Measurements from ENCODE around the gene CRACR2A. TPM values are rescaled to one million over a fixed set of nuclear protein-coding genes. Genes with fewer than 3 reads are reported as not detected.

Gene CRACR2A
- total and polyA plus RNA-seq, 2 of the 4 experiments (the other 2 are of a cell fraction): 0.54 to 0.60 TPM

GRCh38 chr12:3686463-3686862 lies 66.4 kb downstream of the CRACR2A start:
- ChIA-PET CTCF (interaction anchor here (0.7 to 1.2 kb wide), 2 partner anchors 18 to 387 kb away, joined by 3 to 4 read pairs; no protein-coding TSS in a partner anchor), POLR2A (ENCODE audit: unreplicated experiment) (no interaction called here)
- no peaks in the 10 kb centered on the region for H3K79me1 ChIP-seq (ENCODE audit: low read depth in 1 of 2, low read length in 2 of 2)
- no CpG with 5 or more reads among the region's 2 CpGs for WGBS, 2 experiments (ENCODE audit: extremely low coverage in 2 of 2, insufficient read length in 1 of 2)
- no peak overlapping the region for H4K8ac ChIP-seq (ENCODE audit: low read depth in 2 of 2, low read length in 2 of 2)
- intact Hi-C loops (cut with micrococcal nuclease): no loop called here
- no peak overlapping the region for H3K23ac ChIP-seq (ENCODE audit: low read depth, low read length)
- H2BK5ac ChIP-seq (ENCODE audit: low read depth, low read length, poor library complexity, severe bottlenecking): no peak overlapping the region
- no peaks in the 10 kb centered on the region; the same call in 1 of the 2 replicates for H3K9me3 ChIP-seq (ENCODE audit: control insufficient read depth, insufficient read depth, low read length)
- H3K9ac ChIP-seq (ENCODE audit: low read depth, low read length): no peak overlapping the region
- H3K4me3 ChIP-seq (ENCODE audit: insufficient read depth, low read depth, low read length): no peak overlapping the region
- H3K36me3 ChIP-seq (ENCODE audit: control insufficient read depth, insufficient read depth, low read length): no peaks in the 10 kb centered on the region
- H3K18ac ChIP-seq (ENCODE audit: low read depth, low read length): no peak overlapping the region
- H4K91ac ChIP-seq (ENCODE audit: insufficient read depth, low read depth, low read length): no peak overlapping the region
- H3K27me3 ChIP-seq (ENCODE audit: control insufficient read depth, insufficient read depth, low read length): peaks cover 3% of the 10 kb centered on the region
- H4K20me1 ChIP-seq (ENCODE audit: insufficient read depth, low read length): no peaks in the 10 kb centered on the region
- no peak overlapping the region for H2BK15ac ChIP-seq (ENCODE audit: low read depth, low read length)
- H3K14ac ChIP-seq (replicated peaks; ENCODE audit: low read depth, low read length): no peak overlapping the region
- H3K27ac ChIP-seq (ENCODE audit: insufficient read depth, low read length): no peak overlapping the region
- no peak overlapping the region for H2AK5ac ChIP-seq (ENCODE audit: low read depth, low read length)
- H4K5ac ChIP-seq (ENCODE audit: low read depth, low read length): no peak overlapping the region
- in situ Hi-C loops (cut with MboI; ENCODE audit: low sequenced_read_pairs): no loop called here
- DNase-seq (no peak), ATAC-seq (ENCODE audit: low read depth) (no peak)
- no TSS peak for BruUV-seq (replicated peaks)
- no peak overlapping the region for H2AK9ac ChIP-seq (replicated peaks; ENCODE audit: low read depth, low read length, poor library complexity)
- H2BK20ac ChIP-seq (ENCODE audit: low read depth, low read length): no peak overlapping the region
- H2AFZ ChIP-seq (replicated peaks; ENCODE audit: low read length, poor library complexity): no peak overlapping the region
- dilution Hi-C loops (cut with HindIII; ENCODE audit: low sequenced_read_pairs, unreplicated experiment): no loop called here
- no peak for TF ChIP-seq SMC3 (IDR thresholded peaks at IDR 0.05; ENCODE audit: low read depth, low read length)
- TF ChIP-seq RCOR1 (IDR thresholded peaks at IDR 0.05; ENCODE audit: insufficient replicate concordance, low read length): no peak
- TF ChIP-seq POLR2A (IDR thresholded peaks at IDR 0.05; ENCODE audit: low read depth, low read length): no peak
- no peak for TF ChIP-seq ELK1 (IDR thresholded peaks at IDR 0.05; ENCODE audit: borderline replicate concordance, low read depth, low read length)
- TF ChIP-seq CEBPB (IDR thresholded peaks at IDR 0.05; ENCODE audit: low read depth, low read length): no peak
- TF ChIP-seq MAFK (IDR thresholded peaks at IDR 0.05; ENCODE audit: low read depth, low read length): no peak
- TF ChIP-seq CHD1 (IDR thresholded peaks at IDR 0.05; ENCODE audit: low read depth, low read length): no peak
- TF ChIP-seq RAD21 (IDR thresholded peaks at IDR 0.05; ENCODE audit: low read length): no peak
- no peak for TF ChIP-seq MXI1 (IDR thresholded peaks at IDR 0.05; ENCODE audit: borderline replicate concordance, low read depth, low read length)
- TF ChIP-seq RFX5 (IDR thresholded peaks at IDR 0.05; ENCODE audit: low read depth, low read length): no peak
- no peak for TF ChIP-seq USF2 (IDR thresholded peaks at IDR 0.05; ENCODE audit: low read depth, low read length)
- no peak for TF ChIP-seq MAZ (IDR thresholded peaks at IDR 0.05; ENCODE audit: borderline replicate concordance, low read depth, low read length)
- TF ChIP-seq NFE2L2 (IDR thresholded peaks at IDR 0.05; ENCODE audit: low read depth, low read length): no peak
- no peak for TF ChIP-seq CTCF (conservative IDR thresholded peaks at IDR 0.05; ENCODE audit: low read depth, low read length)
- no peak for TF ChIP-seq BHLHE40 (IDR thresholded peaks at IDR 0.05; ENCODE audit: low read depth, low read length)
- no peak for TF ChIP-seq FOS (IDR thresholded peaks at IDR 0.05; ENCODE audit: low read depth, low read length)
- H3K4ac ChIP-seq (ENCODE audit: low read depth, low read length): no peak overlapping the region
- H3K9me1 ChIP-seq (ENCODE audit: insufficient read depth, low read length): no peaks in the 10 kb centered on the region
- no peaks in the 10 kb centered on the region for H3K4me1 ChIP-seq (ENCODE audit: control insufficient read depth, insufficient read depth, low read length)
- H3K4me2 ChIP-seq (ENCODE audit: low read depth, low read length): no peak overlapping the region
- no peak overlapping the region for H2BK120ac ChIP-seq (ENCODE audit: low read depth, low read length)
- no peak overlapping the region for H3K56ac ChIP-seq (ENCODE audit: extremely low read depth, insufficient read depth, low read length)

All from IMR-90 (cell line).